Stimulated activated CD4-positive, alpha-beta T cell treated with anti-CD3 and anti-CD28 coated beads, Interleukin-2, amount 100 ng/mL, for 4 hours (primary cell): ENCODE results near the gene ASB8.

Source experiments
- DNase-seq: peaks from one replicate; pipeline ENCODE4 v3.0.0-alpha.2; 2020; ENCODE audit warnings: low read depth

Gene ASB8

GRCh38 chr12:48104531-48104930 is 52.8 kb downstream of the ASB8 start:
- no peak for DNase-seq
